Fibroblast of skin of abdomen (primary cell): ENCODE measurements around the gene FAM117A.
"Not testable (repeated sequence)": the region's sequence is repeated elsewhere in the genome, so short reads cannot be mapped to it uniquely, and the experiment has no call there.

Experiments
- DNase-seq: peaks from one replicate; pipeline ENCODE4 v3.0.0-alpha.2; 2013

Gene FAM117A

DNA sequence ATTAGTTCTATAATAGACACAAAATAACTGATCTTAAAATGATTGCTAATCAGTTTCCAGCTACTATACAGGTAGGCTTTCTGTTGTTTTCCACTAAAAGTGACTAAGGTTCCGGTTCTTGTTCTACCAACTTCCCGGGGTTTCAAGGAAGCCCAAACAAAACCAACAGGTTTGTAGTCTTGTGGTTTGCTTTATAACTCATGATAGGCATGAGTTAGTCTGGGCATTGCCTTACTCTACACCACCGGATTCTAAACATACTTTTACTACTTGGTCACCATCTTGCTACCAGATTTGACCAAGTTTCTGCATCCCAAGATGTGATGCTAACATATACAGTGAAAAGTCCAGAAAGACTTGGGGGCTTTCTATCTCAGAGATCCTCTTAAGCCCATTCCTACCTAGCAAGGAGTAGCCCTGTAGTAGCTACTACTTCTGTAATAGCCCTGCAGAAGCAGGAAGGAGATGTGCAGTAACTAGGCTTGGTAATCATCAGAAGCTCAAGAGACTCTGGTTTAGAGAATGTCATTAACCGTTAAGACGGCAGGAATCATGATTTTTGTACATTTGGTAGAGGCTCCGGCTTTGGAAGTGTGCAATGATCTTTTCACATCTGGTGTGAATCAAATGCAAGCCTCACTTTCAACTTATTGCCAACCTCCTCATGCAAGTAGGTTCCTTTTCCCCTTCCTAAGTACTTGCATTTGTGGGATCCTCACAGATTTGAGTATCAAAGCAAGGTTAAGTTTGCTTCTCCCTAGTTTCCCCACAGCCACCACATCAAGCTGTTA, 1.6 kb downstream of the FAM117A start:
- peak; percentile 15 for DNase-seq

GRCh38 chr17:49760932-49761558, 2.9 kb downstream of the FAM117A start:
- no peak for DNase-seq

- no peak for DNase-seq
These were observed 3.6 kb downstream of the FAM117A start for GRCh38 chr17:49760296-49760695.

- DNase-seq, result no peak
These were observed 4.7 kb downstream of the FAM117A start for GRCh38 chr17:49759203-49759602.

- DNase-seq, result not testable (repeated sequence)
These were observed 5.4 kb downstream of the FAM117A start for GRCh38 chr17:49758464-49759010.

DNA sequence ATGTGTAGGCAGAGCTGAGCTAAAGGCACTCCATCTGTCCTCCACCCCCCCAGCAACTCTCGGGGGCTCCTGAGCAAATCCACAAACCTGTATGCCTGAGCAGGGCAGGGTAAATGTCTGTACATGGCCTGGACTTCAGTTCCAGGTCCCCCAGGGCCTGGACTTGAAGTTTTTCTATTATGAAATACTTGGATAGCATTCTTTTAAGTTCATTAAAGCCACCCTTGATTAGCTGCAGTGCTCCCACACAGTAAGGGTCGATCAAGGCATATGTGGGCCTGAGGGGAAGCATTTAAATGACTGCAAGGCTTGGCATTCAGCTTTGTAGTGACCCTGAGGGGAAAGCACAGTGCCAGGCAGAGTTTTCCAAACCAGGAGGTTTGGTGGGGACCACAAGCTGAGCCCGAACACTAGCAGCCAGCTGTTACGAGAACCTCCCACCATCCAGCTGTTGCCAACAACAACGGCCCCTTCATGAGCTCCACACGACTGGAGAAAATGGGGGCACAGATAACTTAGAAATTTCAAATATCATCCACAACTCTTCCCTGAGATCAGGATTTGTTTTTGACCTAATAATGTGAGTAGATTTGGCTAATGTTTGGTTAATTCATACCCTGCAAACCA, 6.7 kb downstream of the FAM117A start:
- DNase-seq, result no peak

- DNase-seq, result no peak
These were observed 7.4 kb downstream of the FAM117A start for GRCh38 chr17:49756323-49757150.

GRCh38 chr17:49755663-49756283, 8.2 kb downstream of the FAM117A start:
- DNase-seq, result no peak

DNA sequence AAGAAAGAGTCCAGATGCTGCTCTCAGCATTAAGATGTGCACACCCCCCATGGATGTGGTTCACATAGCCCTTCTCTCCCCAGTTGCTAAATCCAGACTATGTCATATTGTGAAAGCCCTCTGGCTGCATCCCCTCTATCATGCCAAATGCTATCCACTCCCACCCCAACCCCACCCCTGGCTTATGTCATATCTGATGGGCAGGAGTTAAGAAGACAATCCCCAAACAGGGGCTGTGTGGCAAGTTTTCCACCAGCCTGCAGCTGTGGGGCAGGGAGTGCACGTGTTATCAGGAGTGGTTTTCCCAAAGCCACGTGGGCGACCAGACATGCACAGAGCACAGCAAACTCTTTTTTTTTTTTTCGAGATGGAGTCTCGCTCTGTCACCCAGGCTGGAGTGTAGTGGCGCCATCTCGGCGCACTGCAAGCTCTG, 10.0 kb downstream of the FAM117A start:
- DNase-seq, result no peak

- no peak for DNase-seq
These were observed 11.4 kb downstream of the FAM117A start for GRCh38 chr17:49752508-49752907.

DNA sequence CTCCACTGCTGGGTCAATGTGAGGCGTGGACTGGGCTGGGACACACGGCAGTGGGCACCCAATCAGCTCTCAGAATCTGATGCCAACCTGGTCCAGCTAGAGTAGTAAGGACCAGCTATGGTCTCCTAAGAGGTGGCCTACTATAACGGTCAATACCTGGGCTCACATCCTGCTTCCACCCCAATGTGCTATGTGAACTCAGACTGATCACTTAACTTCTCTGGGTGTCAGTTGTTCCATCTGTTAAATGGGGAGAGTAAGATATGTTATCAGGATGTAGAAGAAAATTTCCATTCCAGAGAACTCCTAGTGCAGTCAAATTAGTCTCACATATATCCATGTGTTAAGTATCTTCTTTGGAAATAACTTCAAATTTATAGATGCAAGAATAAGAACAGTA, 14.2 kb downstream of the FAM117A start:
- DNase-seq, result no peak

DNA sequence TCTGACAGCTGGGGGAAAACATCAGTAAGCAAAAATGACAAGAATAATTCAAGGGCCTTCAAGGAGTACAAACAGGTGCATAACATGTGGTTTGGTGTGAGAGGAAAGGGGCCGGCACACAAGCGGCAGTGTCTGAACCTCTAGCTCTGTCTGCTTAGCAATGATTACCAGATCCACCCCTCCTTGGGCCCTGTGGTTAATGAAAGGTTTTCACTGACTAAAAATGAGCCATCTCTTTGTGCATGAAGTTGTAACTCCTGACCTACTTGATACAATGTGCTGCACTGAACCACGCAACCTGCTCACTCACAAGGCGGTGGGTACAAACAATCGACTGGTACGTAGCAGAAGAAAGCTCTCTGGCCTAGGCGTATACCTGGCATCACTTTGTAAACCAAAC, 15.1 kb downstream of the FAM117A start:
- DNase-seq, result no peak

- DNase-seq, result no peak
These were observed 15.7 kb downstream of the FAM117A start for GRCh38 chr17:49748223-49748622.

GRCh38 chr17:49747632-49748031, 16.3 kb downstream of the FAM117A start:
- DNase-seq, result no peak

GRCh38 chr17:49746791-49747490, 17.0 kb downstream of the FAM117A start:
- DNase-seq, result no peak

GRCh38 chr17:49745175-49746139, 18.5 kb downstream of the FAM117A start:
- DNase-seq, result no peak

- DNase-seq, result no peak
These were observed 21.7 kb downstream of the FAM117A start for GRCh38 chr17:49742166-49742638.

GRCh38 chr17:49741692-49742076, 22.2 kb downstream of the FAM117A start:
- no peak for DNase-seq

- DNase-seq, result no peak
These were observed 22.8 kb downstream of the FAM117A start for GRCh38 chr17:49741009-49741691.
